ENCODE measurements around the gene PGA5. TPM values are rescaled to one million over a fixed set of nuclear protein-coding genes. Genes with fewer than 3 reads are reported as not detected.
A peak's percentile ranks its signal among the peaks of the same experiment; 100 is the strongest.

Gene PGA5
- total and polyA plus RNA-seq, 8 donors = 5.9 to 6,178 (median 1,177) TPM

DNA sequence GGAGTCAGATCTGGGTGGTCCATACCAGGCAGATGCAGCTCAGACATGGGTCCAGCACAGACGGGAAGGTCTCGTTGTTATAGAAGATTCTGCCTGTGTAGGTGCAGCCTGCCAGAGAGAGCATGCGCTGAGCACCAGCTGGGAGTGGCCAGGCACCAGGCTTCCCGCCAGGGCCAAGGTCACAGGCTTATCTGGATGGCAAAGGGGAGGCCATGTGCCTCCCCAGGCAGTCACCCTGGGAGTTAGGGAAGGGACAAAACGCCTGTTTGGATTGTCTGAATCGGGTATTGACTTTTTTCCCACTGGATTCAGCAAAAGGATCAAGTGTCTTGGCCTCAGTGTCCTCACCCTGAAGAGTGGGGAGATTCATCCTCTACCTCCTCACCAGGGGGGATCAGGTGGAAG, 26.5 kb downstream of the PGA5 start:
- H3K36me3 ChIP-seq = no peaks in the 10 kb centered on the region
- H3K4me1 ChIP-seq = peaks cover 0 to 13% (median 8%) of the 10 kb centered on the region in 4 donors
- WGBS, 5 donors = 21 to 52% (median 37%) methylated on average over 5 to 6 of the region's 6 CpGs
- H3K27ac ChIP-seq = no peak overlapping the region
- no peaks in the 10 kb centered on the region for H3K27me3 ChIP-seq
- peak; percentile 53 to 84 for DNase-seq
- intact Hi-C loops (cut with DNase I; ENCODE audit: low total_unique reads) = no loop called here
- no peak overlapping the region for H3K4me3 ChIP-seq
- H3K9me3 ChIP-seq = no peaks in the 10 kb centered on the region
- no peak for TF ChIP-seq POLR2A (IDR thresholded peaks at IDR 0.05)
- TF ChIP-seq POLR2AphosphoS5 (IDR thresholded peaks at IDR 0.05) = peak in 1 of 3 donors; percentile 65
- no peak for TF ChIP-seq EP300 (IDR thresholded peaks at IDR 0.05)
- TF ChIP-seq, protein P1, sequence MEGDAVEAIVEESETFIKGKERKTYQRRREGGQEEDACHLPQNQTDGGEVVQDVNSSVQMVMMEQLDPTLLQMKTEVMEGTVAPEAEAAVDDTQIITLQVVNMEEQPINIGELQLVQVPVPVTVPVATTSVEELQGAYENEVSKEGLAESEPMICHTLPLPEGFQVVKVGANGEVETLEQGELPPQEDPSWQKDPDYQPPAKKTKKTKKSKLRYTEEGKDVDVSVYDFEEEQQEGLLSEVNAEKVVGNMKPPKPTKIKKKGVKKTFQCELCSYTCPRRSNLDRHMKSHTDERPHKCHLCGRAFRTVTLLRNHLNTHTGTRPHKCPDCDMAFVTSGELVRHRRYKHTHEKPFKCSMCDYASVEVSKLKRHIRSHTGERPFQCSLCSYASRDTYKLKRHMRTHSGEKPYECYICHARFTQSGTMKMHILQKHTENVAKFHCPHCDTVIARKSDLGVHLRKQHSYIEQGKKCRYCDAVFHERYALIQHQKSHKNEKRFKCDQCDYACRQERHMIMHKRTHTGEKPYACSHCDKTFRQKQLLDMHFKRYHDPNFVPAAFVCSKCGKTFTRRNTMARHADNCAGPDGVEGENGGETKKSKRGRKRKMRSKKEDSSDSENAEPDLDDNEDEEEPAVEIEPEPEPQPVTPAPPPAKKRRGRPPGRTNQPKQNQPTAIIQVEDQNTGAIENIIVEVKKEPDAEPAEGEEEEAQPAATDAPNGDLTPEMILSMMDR (IDR thresholded peaks at IDR 0.05) = no peak

DNA sequence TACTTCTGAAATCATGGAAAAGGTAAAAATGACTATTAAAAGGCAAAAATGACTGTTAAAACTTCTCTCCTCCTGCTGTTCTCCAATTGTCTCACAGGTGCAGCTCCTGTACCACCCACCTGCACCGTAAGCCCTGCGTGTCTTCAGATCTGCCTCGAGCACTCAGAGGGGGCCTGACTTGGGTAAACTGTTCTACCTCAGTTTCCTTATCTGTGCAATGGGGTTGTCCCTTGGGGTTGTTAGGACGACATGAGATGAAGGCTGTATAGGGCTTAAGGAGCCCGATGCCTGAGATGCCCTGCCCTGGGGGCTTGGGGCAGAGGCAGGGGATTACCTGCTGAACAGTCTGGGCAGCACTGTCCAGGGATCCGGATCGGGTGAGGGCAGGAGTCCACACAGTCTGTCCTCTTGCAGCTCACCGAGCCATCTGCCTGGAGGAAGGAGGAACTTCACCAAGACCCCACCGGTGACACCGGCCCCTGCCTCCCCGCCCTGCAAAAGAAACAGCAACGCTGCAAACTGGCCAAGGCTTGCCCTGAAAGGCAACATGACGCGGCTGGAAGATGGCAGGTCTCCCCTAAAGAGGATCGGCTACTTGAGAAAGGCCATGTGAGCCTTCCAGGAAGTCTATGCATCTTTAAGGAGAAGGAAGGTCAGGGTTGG, 27.7 kb downstream of the PGA5 start:
- no peaks in the 10 kb centered on the region for H3K36me3 ChIP-seq
- WGBS, 5 donors = 87 to 97% (median 93%) methylated on average over 13 to 15 of the region's 15 CpGs
- peaks cover 0 to 23% (median 8%) of the 10 kb centered on the region in 4 donors for H3K4me1 ChIP-seq
- intact Hi-C loops (cut with DNase I; ENCODE audit: low total_unique reads) = no loop called here
- H3K27me3 ChIP-seq = no peaks in the 10 kb centered on the region
- H3K9me3 ChIP-seq = no peaks in the 10 kb centered on the region
- no peak overlapping the region for H3K4me3 ChIP-seq
- no peak for DNase-seq
- TF ChIP-seq POLR2A (IDR thresholded peaks at IDR 0.05) (no peak), EP300 (IDR thresholded peaks at IDR 0.05) (no peak), POLR2AphosphoS5 (IDR thresholded peaks at IDR 0.05) (no peak)
- TF ChIP-seq, protein P1 (IDR thresholded peaks at IDR 0.05) = no peak
- no peak overlapping the region for H3K27ac ChIP-seq

DNA sequence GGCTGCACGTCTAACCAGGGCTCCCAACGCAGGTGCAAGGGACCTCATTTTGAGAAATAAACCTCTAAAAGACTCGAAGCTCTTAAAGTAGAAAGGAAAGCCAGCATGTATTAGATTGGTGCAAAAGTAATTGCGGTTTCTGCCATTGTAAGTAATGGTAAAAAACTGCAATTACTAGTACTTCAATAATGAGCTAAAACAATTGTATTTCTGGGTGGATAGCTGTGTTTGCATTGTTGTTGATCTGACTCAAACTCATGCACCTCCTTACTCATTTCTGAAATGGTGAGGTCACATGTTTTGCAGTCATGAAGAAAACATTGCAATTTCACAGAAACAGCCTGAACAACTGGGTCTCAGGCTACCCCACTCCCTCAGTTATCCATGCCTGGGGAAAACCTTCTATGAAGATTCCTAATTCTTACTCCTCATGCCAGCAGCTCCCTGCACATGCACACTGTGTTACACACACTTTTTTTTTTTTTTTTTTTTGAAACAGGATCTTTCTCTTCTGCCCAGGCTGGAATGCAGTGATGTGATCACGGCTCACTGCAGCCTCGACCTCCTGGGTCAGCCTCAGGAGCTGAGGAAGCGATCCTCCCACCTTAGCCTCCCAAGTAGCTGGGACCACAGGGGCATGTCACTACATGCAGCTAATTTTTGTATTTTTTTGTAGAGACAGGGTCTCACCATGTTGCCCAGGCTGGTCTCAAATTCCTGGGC, 29.5 kb downstream of the PGA5 start:
- Histone ChIP-seq H3K27ac (no peak overlapping the region), H3K4me1 (peaks cover 0 to 24% (median 8%) of the 10 kb centered on the region in 4 donors), H3K36me3 (no peaks in the 10 kb centered on the region), H3K4me3 (no peak overlapping the region), H3K9me3 (no peaks in the 10 kb centered on the region), H3K27me3 (peaks cover 0 to 8% (median 0%) of the 10 kb centered on the region in 3 donors)
- intact Hi-C loops (cut with DNase I; ENCODE audit: low total_unique reads) = no loop called here
- 84 to 90% (median 85%) methylated on average over 7 of the region's 7 CpGs for WGBS, 5 donors
- TF ChIP-seq POLR2A (IDR thresholded peaks at IDR 0.05) = no peak
- TF ChIP-seq EP300 (IDR thresholded peaks at IDR 0.05) = no peak
- no peak for TF ChIP-seq POLR2AphosphoS5 (IDR thresholded peaks at IDR 0.05)
- TF ChIP-seq, protein P1 (IDR thresholded peaks at IDR 0.05) = no peak
- DNase-seq = no peak

DNA sequence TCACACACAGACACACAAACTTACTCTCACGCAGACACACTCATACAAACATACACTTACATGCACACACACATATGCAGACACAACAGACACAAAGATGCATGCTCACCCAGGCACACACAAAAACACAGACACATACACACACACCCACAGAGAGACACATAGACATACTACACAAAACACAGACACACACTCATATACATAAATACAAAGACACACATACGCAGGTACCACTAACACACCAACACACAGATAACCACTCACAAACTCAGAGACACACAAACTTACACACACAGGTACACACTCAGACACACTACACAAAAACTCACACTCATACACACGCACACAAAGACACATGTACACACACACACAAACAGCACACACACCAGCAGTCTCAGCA, 31.8 kb downstream of the PGA5 start:
- TF ChIP-seq EP300 (IDR thresholded peaks at IDR 0.05) (no peak), POLR2A (IDR thresholded peaks at IDR 0.05) (no peak)
- TF ChIP-seq, protein P1 (IDR thresholded peaks at IDR 0.05) = no peak

More for the DNA sequence above, 31.8 kb downstream of the PGA5 start:
- intact Hi-C loops (cut with DNase I; ENCODE audit: low total_unique reads) = no loop called here
- no peak overlapping the region for H3K27ac ChIP-seq
- DNase-seq = no peak
- no peak overlapping the region for H3K4me3 ChIP-seq
- peaks cover 0 to 8% (median 0%) of the 10 kb centered on the region in 3 donors for H3K27me3 ChIP-seq
- 90 to 93% (median 91%) methylated on average over 3 of the region's 3 CpGs for WGBS, 5 donors
- no peaks in the 10 kb centered on the region for H3K36me3 ChIP-seq
- H3K4me1 ChIP-seq = peaks cover 0 to 11% (median under 1%) of the 10 kb centered on the region in 4 donors
- no peaks in the 10 kb centered on the region for H3K9me3 ChIP-seq

Measured in stomach (tissue), 9 donors.